Lung (tissue), 12 donors: ENCODE measurements around the gene RPGRIP1L. TPM values are rescaled to one million over a fixed set of nuclear protein-coding genes. Genes with fewer than 3 reads are reported as not detected.

Experiments used
- ATAC-seq: fragments of 200-7000 bp; cut with Tn5 transposase; one replicate; pipeline ENCODE4 v1.9.1; 2020; ENCODE audit warnings: moderate number of reproducible peaks; ENCODE audit not compliant: insufficient read depth, low FRiP score
- DNase-seq, 3 donors: peaks; one replicate each; pipeline ENCODE4 v3.0.0-alpha.2; 2013 to 2017
- H3K27ac ChIP-seq, 2 donors: one replicate each; pipeline ENCODE4 v1.5.1; 2013; ENCODE audit warnings: mild to moderate bottlenecking in 2 of 2, moderate library complexity in 2 of 2, control low read depth in 1 of 2, inconsistent platforms in 1 of 2, low read depth in 1 of 2, low read length in 1 of 2
- H3K27me3 ChIP-seq, 3 donors: one replicate each; pipeline ENCODE4 v1.5.1; 2013; ENCODE audit warnings: low read length in 2 of 3; ENCODE audit not compliant: control insufficient read depth in 3 of 3, insufficient read depth in 3 of 3
- H3K36me3 ChIP-seq, 4 donors: one replicate each; pipeline ENCODE4 v1.5.1; 2013; ENCODE audit warnings: low read length in 4 of 4, mild to moderate bottlenecking in 1 of 4, moderate library complexity in 1 of 4; ENCODE audit not compliant: control insufficient read depth in 4 of 4, insufficient read depth in 4 of 4
- H3K4me1 ChIP-seq, 5 donors: one replicate each; pipeline ENCODE4 v1.5.1; 2013; ENCODE audit warnings: low read length in 5 of 5, mild to moderate bottlenecking in 2 of 5, moderate library complexity in 1 of 5; ENCODE audit not compliant: control insufficient read depth in 5 of 5, insufficient read depth in 5 of 5
- H3K4me3 ChIP-seq: one replicate; pipeline ENCODE4 v1.5.1; 2013; ENCODE audit warnings: mild to moderate bottlenecking, control low read depth, moderate library complexity
- H3K9ac ChIP-seq, 2 donors: one replicate each; pipeline ENCODE4 v1.5.1; 2013; ENCODE audit warnings: low read length in 2 of 2, control low read depth in 1 of 2; ENCODE audit not compliant: insufficient read depth in 1 of 2
- H3K9me3 ChIP-seq, 4 donors: one replicate each; pipeline ENCODE4 v1.5.1; 2013; ENCODE audit warnings: low read length in 3 of 4, mild to moderate bottlenecking in 1 of 4, moderate library complexity in 1 of 4; ENCODE audit not compliant: control insufficient read depth in 4 of 4, insufficient read depth in 3 of 4
- WGBS, 2 donors: extraction: QIAGEN DNeasy Blood & Tissue Kit; methylation state at CpG; one replicate each; pipeline ENCODE4 v1.1.7; 2013; 5-methylcytosine and 5-hydroxymethylcytosine counted together
- polyA plus RNA-seq, 2 donors: library from polyadenylated mRNA; stranded (reverse); fragments of 200-250 nt; gene quantifications; one replicate each; pipeline ENCODE4 v1.2.1, GENCODE V29; 2013
- total RNA-seq, 2 donors: library from RNA; depleted of rRNA in 1 of 2; stranded (reverse); fragments of >200 nt in 1 of 2; gene quantifications; one replicate each; pipeline ENCODE4 v1.2.1, GENCODE V29; 2014 to 2021
- TF ChIP-seq, protein P1 (sequence below): IDR thresholded peaks from 2 replicates; pipeline ENCODE4 v1.5.1; 2012; ENCODE audit warnings: mild to moderate bottlenecking; ENCODE audit errors: control extremely low read depth, extremely low read depth
- donor health status: control.
- donor health status: control.
- donor health status: Bipolar disorder and iron deficiency.
- donor health status: healthy.
- donor health status: DM: yes; HTN: yes; CAD: no.

The RPGRIP1L gene
- total and polyA plus RNA-seq, 4 donors: 2.2 to 17.9 (median 6.2) TPM

DNA sequence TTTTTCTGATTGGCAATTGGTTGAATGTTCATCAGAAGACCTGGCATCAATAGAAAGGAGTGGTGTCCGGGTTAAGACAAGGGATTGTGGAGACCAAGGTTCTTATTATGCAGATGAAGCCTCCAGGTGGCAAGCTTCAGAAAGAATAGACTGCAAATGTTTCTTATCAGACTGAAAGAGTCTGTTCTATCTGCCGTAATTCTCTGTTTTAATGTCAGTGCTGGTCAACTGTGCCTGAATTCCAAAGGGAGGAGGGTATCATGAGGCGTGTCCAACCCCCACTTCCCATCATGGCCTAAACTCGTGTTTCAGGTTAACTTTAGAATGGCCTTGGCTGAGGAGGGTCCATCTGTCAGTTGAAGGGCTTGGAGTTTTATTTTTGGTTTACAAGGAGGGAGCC, 140.2 kb downstream of the RPGRIP1L start:
- ATAC-seq: no peak
- no peak for DNase-seq
- no peak overlapping the region for H3K27ac ChIP-seq
- H3K27me3 ChIP-seq: no peaks in the 10 kb centered on the region
- H3K36me3 ChIP-seq: no peaks in the 10 kb centered on the region
- no peak overlapping the region for H3K9ac ChIP-seq
- H3K9me3 ChIP-seq: peaks cover 0 to 2% (median 0%) of the 10 kb centered on the region in 4 donors
- no peak overlapping the region for H3K4me3 ChIP-seq
- TF ChIP-seq, protein P1, sequence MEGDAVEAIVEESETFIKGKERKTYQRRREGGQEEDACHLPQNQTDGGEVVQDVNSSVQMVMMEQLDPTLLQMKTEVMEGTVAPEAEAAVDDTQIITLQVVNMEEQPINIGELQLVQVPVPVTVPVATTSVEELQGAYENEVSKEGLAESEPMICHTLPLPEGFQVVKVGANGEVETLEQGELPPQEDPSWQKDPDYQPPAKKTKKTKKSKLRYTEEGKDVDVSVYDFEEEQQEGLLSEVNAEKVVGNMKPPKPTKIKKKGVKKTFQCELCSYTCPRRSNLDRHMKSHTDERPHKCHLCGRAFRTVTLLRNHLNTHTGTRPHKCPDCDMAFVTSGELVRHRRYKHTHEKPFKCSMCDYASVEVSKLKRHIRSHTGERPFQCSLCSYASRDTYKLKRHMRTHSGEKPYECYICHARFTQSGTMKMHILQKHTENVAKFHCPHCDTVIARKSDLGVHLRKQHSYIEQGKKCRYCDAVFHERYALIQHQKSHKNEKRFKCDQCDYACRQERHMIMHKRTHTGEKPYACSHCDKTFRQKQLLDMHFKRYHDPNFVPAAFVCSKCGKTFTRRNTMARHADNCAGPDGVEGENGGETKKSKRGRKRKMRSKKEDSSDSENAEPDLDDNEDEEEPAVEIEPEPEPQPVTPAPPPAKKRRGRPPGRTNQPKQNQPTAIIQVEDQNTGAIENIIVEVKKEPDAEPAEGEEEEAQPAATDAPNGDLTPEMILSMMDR: no peak
- H3K4me1 ChIP-seq: no peaks in the 10 kb centered on the region
- WGBS, 2 donors: 78 to 85% methylated on average over 4 of the region's 4 CpGs

DNA sequence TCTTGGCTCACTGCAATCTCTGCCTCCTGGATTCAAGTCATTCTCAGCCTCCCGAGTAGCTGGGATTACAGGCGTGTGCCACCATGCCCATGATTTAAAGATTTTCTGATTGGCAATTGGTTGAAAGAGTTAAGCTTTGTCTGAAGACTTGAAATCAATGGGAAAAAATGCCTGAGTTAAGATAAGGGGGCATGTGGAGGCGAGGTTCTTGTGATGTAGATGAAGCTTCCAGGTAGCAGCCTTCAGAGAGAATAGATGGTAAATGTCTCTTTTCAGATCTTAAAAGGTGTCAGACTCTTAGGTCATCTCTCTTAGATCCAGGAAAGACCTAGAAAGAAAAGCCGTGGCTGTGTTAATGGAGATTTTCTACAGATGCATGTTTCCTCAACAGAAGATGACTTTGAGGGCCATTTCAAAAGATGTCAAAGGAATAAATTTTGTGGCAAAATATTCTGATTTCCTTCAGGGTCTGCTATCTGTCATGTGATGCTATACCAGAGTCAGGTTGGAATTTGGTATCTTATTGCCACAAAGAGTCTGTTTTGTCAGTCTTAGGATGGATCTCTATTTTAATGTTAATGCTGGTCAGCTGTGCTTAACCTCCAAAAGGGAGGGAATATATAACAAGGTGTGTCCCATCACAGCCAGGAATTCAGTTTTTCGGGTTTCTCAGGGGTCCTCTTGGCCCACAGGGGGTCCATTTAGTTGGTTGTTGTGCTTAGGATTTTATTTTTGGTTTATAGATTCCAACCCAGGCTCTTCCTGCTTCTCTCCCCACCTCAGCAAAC, 142.4 kb downstream of the RPGRIP1L start:
- Histone ChIP-seq H3K4me1 (no peaks in the 10 kb centered on the region), H3K9ac (no peak overlapping the region), H3K9me3 (peaks cover 0 to 2% (median 0%) of the 10 kb centered on the region in 4 donors), H3K27ac (no peak overlapping the region), H3K36me3 (no peaks in the 10 kb centered on the region), H3K27me3 (no peaks in the 10 kb centered on the region), H3K4me3 (no peak overlapping the region)
- TF ChIP-seq, protein P1: no peak
- ATAC-seq: no peak
- 81 to 84% methylated on average over 5 of the region's 5 CpGs for WGBS, 2 donors
- DNase-seq: no peak

DNA sequence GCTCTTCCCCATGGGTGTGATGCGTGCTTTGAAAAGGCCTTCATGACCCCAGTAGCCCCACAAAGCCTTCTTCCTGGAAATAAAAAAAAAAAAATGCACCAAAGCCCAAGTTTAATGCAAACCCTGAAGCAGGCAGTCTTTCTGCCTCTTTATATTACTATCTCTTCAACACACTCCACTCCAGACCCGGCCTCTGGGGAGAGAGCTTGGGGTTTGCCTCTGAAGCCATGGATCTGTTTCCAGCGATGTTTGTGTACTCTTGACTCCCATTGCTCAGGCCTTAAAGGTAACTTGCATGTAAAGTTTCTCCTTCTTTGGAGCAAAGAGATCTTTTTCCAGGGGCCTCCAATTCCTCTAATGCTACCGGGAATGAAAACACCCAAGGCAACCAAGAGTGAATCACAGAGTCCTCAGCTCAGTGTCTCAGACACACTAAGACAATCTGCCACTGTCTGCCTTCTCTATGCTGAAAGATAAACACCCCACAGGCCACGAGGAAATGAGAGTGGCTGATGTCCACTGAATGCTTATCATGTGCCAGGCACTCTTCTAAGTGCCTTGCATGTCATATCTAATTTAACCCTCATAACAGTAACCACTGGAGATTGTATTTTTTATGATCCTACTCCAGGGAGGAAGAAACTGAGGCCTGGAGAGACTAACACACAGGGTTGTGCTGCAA, 144.2 kb downstream of the RPGRIP1L start:
- Histone ChIP-seq H3K9ac (no peak overlapping the region), H3K27ac (no peak overlapping the region), H3K36me3 (no peaks in the 10 kb centered on the region), H3K27me3 (no peaks in the 10 kb centered on the region), H3K4me1 (no peaks in the 10 kb centered on the region), H3K4me3 (no peak overlapping the region), H3K9me3 (peaks cover 0 to 2% (median 0%) of the 10 kb centered on the region in 4 donors)
- no peak for ATAC-seq
- WGBS, 2 donors: 83 to 88% methylated on average over 5 of the region's 5 CpGs
- no peak for DNase-seq
- TF ChIP-seq, protein P1: no peak
